ENCODE measurements around the gene HMGB2.

DNA sequence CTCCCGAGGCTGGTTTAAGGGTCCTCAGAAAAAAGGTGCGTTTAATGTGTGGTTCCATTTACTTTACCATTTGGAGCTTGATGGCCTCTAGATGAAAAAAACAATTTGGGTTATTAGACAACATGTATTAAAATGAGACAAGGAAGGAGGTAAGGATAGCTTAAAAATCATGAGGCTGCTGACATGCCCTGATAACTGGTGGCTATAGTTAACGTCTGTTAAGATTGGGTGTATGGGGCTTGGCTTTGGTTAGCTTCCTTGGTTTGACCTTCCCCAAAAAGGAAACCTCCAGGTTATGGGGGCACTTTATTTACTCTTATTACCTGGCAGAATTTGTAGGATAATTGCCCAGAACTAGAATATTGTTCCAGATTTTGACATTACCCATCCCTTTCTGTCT is 51.5 kb downstream of the HMGB2 start:
- TF ChIP-seq CTCF (conservative IDR thresholded peaks at IDR 0.05; ENCODE audit: low read length) (no peak), EZH2phosphoT487 (IDR thresholded peaks at IDR 0.05; ENCODE audit: borderline replicate concordance, low read depth, low read length) (no peak)
